HCT116 (cell line): Measurements from ENCODE around the gene PIGO. TPM values are rescaled to one million over a fixed set of nuclear protein-coding genes. Genes with fewer than 3 reads are reported as not detected.
A peak's percentile ranks its signal among the peaks of the same experiment; 100 is the strongest.

Source experiments
- ATAC-seq: fragments of 200-7000 bp; cut with Tn5 transposase; 2 replicates; pipeline ENCODE4 v1.9.1; 2020; ENCODE audit warnings: mild to moderate bottlenecking, moderate library complexity
- BruUV-seq: library from RNA; stranded (reverse); fragments of 400-500 nt; replicated peaks from 2 replicates; lab custom pipeline; 2021; lab: Mats Ljungman, UMichigan
- CTCF ChIA-PET: fragments of 300-600 bp; sonication (Branson Sonifier 250); formaldehyde crosslinking; loops from one replicate; lab custom pipeline; 2021; ENCODE audit warnings: antibody characterized with exemption; lab: Charles Lee
- POLR2A ChIA-PET: fragments of 300-600, 350-600 bp; sonication (Branson Sonifier 250); formaldehyde crosslinking; loops from one replicate; lab custom pipeline; 2021; ENCODE audit warnings: antibody characterized with exemption; lab: Charles Lee
- RAD21 ChIA-PET, 2 experiments: fragments of 300-600 bp; sonication (Branson Sonifier 250); formaldehyde crosslinking; loops; one replicate each; lab custom pipeline; 2023; ENCODE audit warnings: low total read pairs in 2 of 2; ENCODE audit not compliant: uncharacterized antibody in 2 of 2, unreplicated experiment in 2 of 2, low non-redundant PET in 1 of 2; lab: Charles Lee
- DNase-seq: peaks from one replicate; pipeline ENCODE4 v3.0.0-alpha.2; 2010; ENCODE audit warnings: low read depth, low spot score
- H2AFZ ChIP-seq: fragments of 200-600 bp; shearing (Covaris generic), sonication (generic); 2 replicates; pipeline ENCODE4 v1.6.1; 2017; ENCODE audit warnings: low read depth, mixed run types, mixed read lengths, antibody characterized with exemption, low read length; ENCODE audit not compliant: poor library complexity, severe bottlenecking
- H3K27ac ChIP-seq: 2 replicates; pipeline ENCODE4 v1.5.1; 2012; ENCODE audit warnings: low read depth, low read length
- H3K27me3 ChIP-seq: fragments of 200-600 bp; sonication (generic); 2 replicates; pipeline ENCODE4 v1.6.1; 2016; ENCODE audit warnings: mixed run types, low read length, mixed read lengths; ENCODE audit not compliant: insufficient read depth
- H3K36me3 ChIP-seq, 2 experiments: fragments of 200-500 bp in 1 of 2; fragments of 200-600 bp in 1 of 2; sonication (Bioruptor generic) in 1 of 2; sonication (generic) in 1 of 2; 2 replicates each; pipeline versions ENCODE4 v1.5.1 to v1.6.1; 2014 to 2016; ENCODE audit warnings: low read length in 2 of 2, inconsistent platforms in 1 of 2, mixed read lengths in 1 of 2, mixed run types in 1 of 2; ENCODE audit not compliant: insufficient read depth in 2 of 2, control insufficient read depth in 1 of 2
- H3K4me1 ChIP-seq, 2 experiments: fragments of 200-600 bp in 1 of 2; sonication (generic) in 1 of 2; 2 replicates each; pipeline versions ENCODE4 v1.5.1 to v1.6.1; 2012 to 2017; ENCODE audit warnings: low read length in 2 of 2, inconsistent platforms in 1 of 2, mild to moderate bottlenecking in 1 of 2, mixed read lengths in 1 of 2, mixed run types in 1 of 2, moderate library complexity in 1 of 2; ENCODE audit not compliant: insufficient read depth in 2 of 2, control insufficient read depth in 1 of 2
- H3K4me2 ChIP-seq: fragments of 200-600 bp; sonication (generic); 2 replicates; pipeline ENCODE4 v1.6.1; 2017; ENCODE audit warnings: mixed run types, low read length, mixed read lengths
- H3K4me3 ChIP-seq, 2 experiments: fragments of 200-600 bp in 1 of 2; sonication (generic) in 1 of 2; replicated peaks in 1 of 2; 2 replicates each; pipeline ENCODE4 v1.5.1; 2011 to 2016; ENCODE audit warnings: low read length in 2 of 2, control low read depth in 1 of 2, low read depth in 1 of 2, mild to moderate bottlenecking in 1 of 2, mixed read lengths in 1 of 2, mixed run types in 1 of 2
- H3K79me2 ChIP-seq: fragments of 200-600 bp; sonication (generic); 2 replicates; pipeline ENCODE4 v1.6.1; 2017; ENCODE audit warnings: mild to moderate bottlenecking, mixed run types, low read length, moderate library complexity, mixed read lengths; ENCODE audit not compliant: insufficient read depth
- H3K9ac ChIP-seq: fragments of 200-600 bp; sonication (generic); 2 replicates; pipeline ENCODE4 v1.6.1; 2016; ENCODE audit warnings: low read length, mixed read lengths
- H3K9me2 ChIP-seq: fragments of 200-600 bp; sonication (generic), shearing (Covaris generic); 2 replicates; pipeline ENCODE4 v1.6.1; 2017; ENCODE audit warnings: mixed run types, mild to moderate bottlenecking, moderate library complexity; ENCODE audit not compliant: insufficient read depth
- H3K9me3 ChIP-seq, 2 experiments: fragments of 200-500 bp in 1 of 2; fragments of 200-600 bp in 1 of 2; sonication (Bioruptor generic) in 1 of 2; sonication (generic) in 1 of 2; 2 replicates each; pipeline ENCODE4 v1.6.1; 2014 to 2017; ENCODE audit warnings: low read length in 2 of 2, mixed read lengths in 2 of 2, inconsistent platforms in 1 of 2, low read depth in 1 of 2, mild to moderate bottlenecking in 1 of 2, mixed run types in 1 of 2, moderate library complexity in 1 of 2; ENCODE audit not compliant: control insufficient read depth in 1 of 2, insufficient read depth in 1 of 2
- H4K20me1 ChIP-seq: fragments of 200-600 bp; sonication (generic), shearing (Covaris generic); 2 replicates; pipeline ENCODE4 v1.6.1; 2017; ENCODE audit warnings: mixed run types, mild to moderate bottlenecking, moderate library complexity; ENCODE audit not compliant: insufficient read depth
- ATF3 ChIP-seq: IDR thresholded peaks from 2 replicates; pipeline ENCODE4 v1.6.1; 2012
- CBX3 ChIP-seq: IDR thresholded peaks from 2 replicates; pipeline ENCODE4 v1.6.1; 2012; ENCODE audit warnings: low read depth
- CTCF ChIP-seq, 3 experiments: fragments of 200-600 bp in 1 of 3; sonication (generic) in 1 of 3; IDR thresholded peaks in 2 of 3; conservative IDR thresholded peaks in 1 of 3; 2 replicates each; pipeline ENCODE4 v1.5.1; 2012 to 2017; ENCODE audit warnings: low read depth in 2 of 3, low read length in 2 of 3, antibody characterized with exemption in 1 of 3, borderline replicate concordance in 1 of 3, control low read depth in 1 of 3, mild to moderate bottlenecking in 1 of 3, mixed read lengths in 1 of 3, mixed run types in 1 of 3, moderate library complexity in 1 of 3; ENCODE audit not compliant: insufficient read depth in 1 of 3
- EGR1 ChIP-seq: IDR thresholded peaks from 2 replicates; pipeline ENCODE4 v1.6.1; 2012; ENCODE audit warnings: low read depth
- JUND ChIP-seq: IDR thresholded peaks from 2 replicates; pipeline ENCODE4 v1.6.1; 2012
- POLR2AphosphoS5 ChIP-seq: IDR thresholded peaks from 2 replicates; pipeline ENCODE4 v1.6.1; 2011; ENCODE audit warnings: mild to moderate bottlenecking, low read depth, low read length, moderate library complexity
- SIN3A ChIP-seq: IDR thresholded peaks from 2 replicates; pipeline ENCODE4 v1.6.1; 2012; ENCODE audit warnings: low read depth
- YY1 ChIP-seq: IDR thresholded peaks from 2 replicates; pipeline ENCODE4 v1.6.1; 2011; ENCODE audit warnings: low read length, low read depth, moderate library complexity, mild to moderate bottlenecking; ENCODE audit not compliant: insufficient replicate concordance; ENCODE audit errors: extremely low read depth
- intact Hi-C: fragments of 100-400 bp; cut with micrococcal nuclease; formaldehyde crosslinking; loops from 2 replicates; pipeline ENCODE4 v1.10.0; 2022
- total RNA-seq: library from RNA; stranded (reverse); gene quantifications from one replicate; pipeline ENCODE4 v1.2.1, GENCODE V29; 2021; ENCODE audit not compliant: unreplicated experiment

The PIGO gene
- total RNA-seq, 1 experiment from 2014 or later: 24.0 TPM

- H3K4me2 ChIP-seq: no peak overlapping the region
- DNase-seq (no peak), ATAC-seq (no peak)
- H4K20me1 ChIP-seq: no peaks in the 10 kb centered on the region
- H3K9me3 ChIP-seq: peaks cover 17 to 20% of the 10 kb centered on the region in 2 experiments; a peak in 2 of 4 replicates
- no peaks in the 10 kb centered on the region for H3K27me3 ChIP-seq
- H3K27ac ChIP-seq: no peak overlapping the region
- H3K79me2 ChIP-seq: no peaks in the 10 kb centered on the region
- H3K36me3 ChIP-seq: no peaks in the 10 kb centered on the region
- H3K9ac ChIP-seq: no peak overlapping the region
- CTCF ChIA-PET: no interaction called here
- POLR2A ChIA-PET: no interaction called here
- RAD21 ChIA-PET: no interaction called here
- no peaks in the 10 kb centered on the region for H3K9me2 ChIP-seq
- H3K4me3 ChIP-seq: no peak overlapping the region
- H2AFZ ChIP-seq: no peak overlapping the region
- intact Hi-C loops: no loop called here
- TF ChIP-seq YY1 (no peak), SIN3A (no peak), CBX3 (peak; percentile 77; the same call in 1 of the 2 replicates)
- H3K4me1 ChIP-seq: no peaks in the 10 kb centered on the region
- no TSS peak for BruUV-seq
Measured at GRCh38 chr9:35142037-35142436, 45.6 kb upstream of the PIGO start.

- intact Hi-C loops: no loop called here
- Histone ChIP-seq H3K4me1 (no peaks in the 10 kb centered on the region), H4K20me1 (no peaks in the 10 kb centered on the region), H3K4me2 (no peak overlapping the region), H3K9me2 (no peaks in the 10 kb centered on the region), H3K9me3 (peaks cover 14 to 20% of the 10 kb centered on the region in 2 experiments; a peak in 2 of 4 replicates), H3K27me3 (no peaks in the 10 kb centered on the region), H3K36me3 (no peaks in the 10 kb centered on the region), H3K27ac (no peak overlapping the region), H2AFZ (no peak overlapping the region), H3K4me3 (no peak overlapping the region), H3K79me2 (no peaks in the 10 kb centered on the region), H3K9ac (no peak overlapping the region)
- BruUV-seq: no TSS peak
- CTCF ChIA-PET: no interaction called here
- DNase-seq (no peak), ATAC-seq (no peak)
- POLR2A ChIA-PET: no interaction called here
- RAD21 ChIA-PET: no interaction called here
- TF ChIP-seq JUND (no peak), CTCF (IDR thresholded peaks at IDR 0.05 in 2 of 3, conservative IDR thresholded peaks at IDR 0.05 in 1 of 3; ENCODE audit: borderline replicate concordance in 1 of 3, insufficient read depth in 1 of 3, low read depth in 2 of 3, low read length in 2 of 3) (0 out of 6 replicates have a peak, but pooled peaks of 1 of the 3 experiments have one; percentile 13), POLR2AphosphoS5 (no peak), EGR1 (no peak), ATF3 (no peak)
Measured at GRCh38 chr9:35140093-35140492, 43.7 kb upstream of the PIGO start.
